GM03348 (cell line): ENCODE results near the gene SMG1.

Experiments used
- DNase-seq: peaks from one replicate; pipeline ENCODE4 v3.0.0; 2012; ENCODE audit warnings: low spot score

SMG1 gene

GRCh38 chr16:18852647-18853046 is 73.6 kb downstream of the SMG1 start:
- no peak for DNase-seq

- no peak for DNase-seq
Measured at GRCh38 chr16:18846416-18846815, 79.8 kb downstream of the SMG1 start.

- no peak for DNase-seq
Measured at GRCh38 chr16:18842565-18842964, 83.6 kb downstream of the SMG1 start.

- no peak for DNase-seq
Measured at GRCh38 chr16:18841833-18842525, 84.2 kb downstream of the SMG1 start.

GRCh38 chr16:18839555-18839954 is 86.7 kb downstream of the SMG1 start:
- no peak for DNase-seq

GRCh38 chr16:18836702-18837101 is 89.5 kb downstream of the SMG1 start:
- no peak for DNase-seq

- DNase-seq: no peak
Measured at GRCh38 chr16:18834864-18835263, 91.3 kb downstream of the SMG1 start.

- no peak for DNase-seq
Measured at GRCh38 chr16:18833707-18834505, 92.3 kb downstream of the SMG1 start.

- no peak for DNase-seq
Measured at GRCh38 chr16:18832613-18833012, 93.6 kb downstream of the SMG1 start.

GRCh38 chr16:18832006-18832405 is 94.2 kb downstream of the SMG1 start:
- DNase-seq: no peak

- no peak for DNase-seq
Measured at GRCh38 chr16:18829251-18829650, 97.0 kb downstream of the SMG1 start.

- no peak for DNase-seq
Measured at GRCh38 chr16:18827890-18828289, 98.3 kb downstream of the SMG1 start.

- no peak for DNase-seq
Measured at GRCh38 chr16:18816286-18816685, 109.9 kb downstream of the SMG1 start.

- no peak for DNase-seq
Measured at GRCh38 chr16:18811925-18812324, 114.3 kb downstream of the SMG1 start.

GRCh38 chr16:18809165-18809564 is 117.0 kb downstream of the SMG1 start:
- DNase-seq: no peak

GRCh38 chr16:18805257-18805773 is 120.9 kb downstream of the SMG1 start:
- no peak for DNase-seq

- no peak for DNase-seq
Measured at GRCh38 chr16:18804540-18804939, 121.7 kb downstream of the SMG1 start.

- peak; percentile 22 for DNase-seq
Measured at GRCh38 chr16:18803569-18804462, 122.4 kb downstream of the SMG1 start.

- DNase-seq: no peak
Measured at GRCh38 chr16:18802767-18803343, 123.4 kb downstream of the SMG1 start.

GRCh38 chr16:18801145-18801972 is 124.8 kb downstream of the SMG1 start, which contains the start of gene ARL6IP1:
Gene ARL6IP1 (minus strand): TSS chr16:18801549. CDS start chr16:18801466, 83 bp downstream.
- DNase-seq: peak; percentile 99

GRCh38 chr16:18800775-18801144 is 125.4 kb downstream of the SMG1 start:
- peak; percentile 48 for DNase-seq
